Measurements from ENCODE around the gene ELAVL3.
A peak's percentile ranks its signal among the peaks of the same experiment; 100 is the strongest.

The ELAVL3 gene

DNA sequence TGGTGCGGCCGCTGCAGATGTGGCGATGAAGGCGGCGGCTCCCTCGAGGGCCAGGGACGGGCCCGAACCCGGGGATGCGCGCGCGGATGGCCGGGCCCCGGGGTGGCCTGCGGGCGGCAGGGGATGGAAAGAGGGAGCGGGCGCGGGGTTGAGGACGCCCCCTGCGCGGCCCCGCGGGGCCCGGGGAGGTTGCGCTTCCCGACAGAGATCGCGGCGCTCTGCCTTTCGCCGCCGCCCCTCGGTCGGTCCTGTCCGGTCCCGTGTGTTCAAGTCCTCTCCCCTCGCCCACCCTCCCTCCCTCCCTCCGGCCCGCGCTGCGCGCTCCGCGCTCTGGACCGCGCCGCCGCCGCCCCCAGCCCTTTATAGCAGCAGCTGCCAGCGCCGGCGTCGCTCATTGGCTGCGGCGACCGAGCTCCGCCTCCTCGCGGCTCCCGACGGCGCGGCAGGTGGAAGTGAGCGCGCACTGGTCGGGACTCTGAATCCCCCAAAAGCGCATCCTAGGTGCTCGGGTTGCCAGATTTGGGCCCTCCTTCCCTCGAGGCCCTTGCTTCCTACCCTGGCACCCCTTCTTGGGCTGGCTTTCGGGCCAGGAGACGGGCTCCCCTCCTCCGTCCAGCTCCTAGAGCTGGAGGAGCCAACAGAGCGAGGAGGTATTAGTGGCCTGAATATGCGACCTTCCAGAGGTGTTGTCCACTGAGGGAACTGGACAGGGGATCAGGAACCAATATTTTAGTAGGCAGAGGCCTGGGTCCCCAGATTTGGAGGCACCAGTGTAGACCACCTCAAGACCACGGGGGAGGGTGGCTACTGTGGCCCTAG, at the start of gene ELAVL3:
ELAVL3 (minus strand) TSS at position 332 of the 819 bp plus-strand sequence. CDS start 438 bp downstream, outside the sequence.
- DNase-seq: peak; percentile 38 to 88 (median 85)

DNA sequence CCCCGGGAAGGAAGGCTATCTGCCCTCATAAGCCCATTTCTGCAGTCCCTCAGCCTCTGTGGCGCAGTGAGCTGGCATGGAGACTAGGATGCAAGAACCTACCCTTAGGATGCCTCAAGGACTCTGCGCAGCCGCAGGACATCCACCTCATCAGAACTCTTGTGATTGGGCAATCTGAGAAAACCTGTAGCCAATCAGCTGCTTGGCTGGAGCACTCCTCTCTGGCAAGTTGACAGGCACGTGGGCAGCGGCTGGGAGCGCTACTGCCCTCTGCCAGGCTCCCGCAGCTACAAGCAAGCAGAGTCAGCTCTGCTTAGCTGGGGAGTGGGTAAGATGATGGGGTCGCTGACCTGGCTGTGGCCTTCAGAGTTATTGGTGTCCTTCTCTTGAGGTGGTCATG, 49.6 kb upstream of the ELAVL3 start:
- peak; percentile 48 to 87 (median 64) for DNase-seq

DNA sequence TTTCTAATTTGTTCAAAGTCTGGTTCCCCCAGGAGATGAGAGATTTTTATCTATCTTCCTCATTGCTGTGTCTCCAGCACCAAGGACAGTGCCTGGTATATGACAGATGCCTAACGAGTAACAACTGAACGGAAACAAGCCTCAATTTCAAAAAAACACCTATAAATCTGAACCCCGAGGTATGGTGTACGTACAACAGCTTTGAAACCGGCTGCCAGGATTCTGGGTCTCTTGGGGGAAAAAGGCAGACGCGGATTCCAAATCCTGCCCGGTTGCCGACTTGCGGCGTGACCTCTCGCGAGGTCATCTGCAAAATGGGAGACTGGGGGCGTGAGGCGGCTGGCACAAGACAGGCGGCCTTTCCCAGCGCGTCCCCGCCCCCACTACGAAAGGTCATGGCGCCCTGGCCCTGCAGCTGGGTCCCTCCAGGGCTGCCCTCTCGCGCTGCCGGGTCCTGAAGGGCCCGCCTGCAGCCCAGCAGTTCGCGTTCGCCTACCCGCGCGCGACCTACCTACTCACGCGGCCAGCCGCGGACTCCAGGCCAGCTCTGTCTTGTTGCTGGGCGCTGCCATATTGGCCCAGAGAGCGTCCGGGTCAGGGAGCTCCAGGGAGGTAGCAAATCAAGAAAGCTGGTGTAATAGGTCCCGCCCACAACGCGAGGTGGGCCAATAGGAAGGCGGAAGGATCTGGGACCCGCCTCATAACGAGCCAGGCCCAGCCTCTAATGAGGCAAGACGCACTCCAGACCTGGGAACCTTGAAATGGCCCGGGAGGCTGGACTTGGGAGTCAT, 47.9 kb upstream of the ELAVL3 start, which contains the start of gene ECSIT:
ECSIT (minus strand) TSS at position 584 of the 791 bp plus-strand sequence. CDS start 9,964 bp downstream, outside the sequence.
- DNase-seq: peak; percentile 89 to 99 (median 98)

DNA sequence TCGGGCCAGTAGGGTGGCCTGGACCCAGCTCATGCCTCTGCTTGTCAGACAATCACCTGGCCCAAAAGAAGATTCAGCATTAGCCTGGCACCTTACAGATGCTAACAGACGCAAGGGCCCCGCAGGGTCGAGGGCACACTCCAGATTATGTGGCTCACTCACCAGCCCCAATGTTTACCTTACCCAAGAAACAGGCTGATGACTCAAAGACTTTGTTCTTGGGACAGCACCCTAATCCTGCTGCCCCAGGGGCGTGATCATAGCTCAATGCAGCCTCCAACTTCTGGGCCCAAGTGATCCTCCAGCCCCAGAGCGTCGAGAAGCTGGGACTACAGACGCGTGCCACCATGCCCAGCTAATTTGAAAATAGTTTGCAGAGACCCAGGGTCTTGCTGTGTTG, 38.3 kb upstream of the ELAVL3 start:
- no peak for DNase-seq

DNA sequence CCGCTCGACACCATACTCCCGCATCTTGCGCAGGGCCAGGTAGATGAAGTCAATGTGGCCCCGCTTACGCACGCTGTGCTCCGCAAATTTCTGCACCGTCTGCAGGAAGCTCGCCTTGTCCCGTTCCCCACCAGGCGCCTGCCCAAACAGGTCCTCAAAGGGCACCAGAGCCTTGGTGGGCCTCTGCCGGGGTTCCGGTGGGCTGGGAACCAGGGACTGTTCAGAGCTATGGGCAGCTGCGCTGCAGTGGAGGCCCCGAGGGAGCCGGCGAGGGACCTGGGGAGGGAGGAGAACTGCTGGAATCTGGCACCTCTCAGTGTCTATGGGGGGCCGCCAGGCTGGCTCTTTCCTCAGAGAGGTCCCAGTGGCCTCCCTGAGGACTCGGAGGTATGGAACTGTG, 33.1 kb upstream of the ELAVL3 start:
- DNase-seq: no peak

DNA sequence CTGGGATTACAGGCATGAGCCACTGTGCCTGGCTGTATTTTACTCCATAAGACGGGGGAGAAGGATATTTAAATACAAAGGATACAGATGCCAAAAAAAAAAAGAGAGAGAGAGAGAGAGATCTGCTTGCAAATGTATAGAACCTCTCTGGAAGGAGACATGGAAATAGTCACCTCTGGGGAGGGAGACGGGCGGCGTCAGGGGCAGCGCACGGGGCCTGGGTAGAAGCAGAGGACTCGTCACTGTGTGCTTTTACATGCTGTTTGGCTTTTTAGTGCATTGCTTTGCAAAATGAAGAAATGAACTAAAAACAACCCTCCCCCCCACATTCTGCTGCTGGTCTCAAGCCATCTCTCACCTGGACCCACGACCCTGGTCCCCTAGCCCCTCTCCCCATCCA, 29.6 kb upstream of the ELAVL3 start:
- no peak for DNase-seq

DNA sequence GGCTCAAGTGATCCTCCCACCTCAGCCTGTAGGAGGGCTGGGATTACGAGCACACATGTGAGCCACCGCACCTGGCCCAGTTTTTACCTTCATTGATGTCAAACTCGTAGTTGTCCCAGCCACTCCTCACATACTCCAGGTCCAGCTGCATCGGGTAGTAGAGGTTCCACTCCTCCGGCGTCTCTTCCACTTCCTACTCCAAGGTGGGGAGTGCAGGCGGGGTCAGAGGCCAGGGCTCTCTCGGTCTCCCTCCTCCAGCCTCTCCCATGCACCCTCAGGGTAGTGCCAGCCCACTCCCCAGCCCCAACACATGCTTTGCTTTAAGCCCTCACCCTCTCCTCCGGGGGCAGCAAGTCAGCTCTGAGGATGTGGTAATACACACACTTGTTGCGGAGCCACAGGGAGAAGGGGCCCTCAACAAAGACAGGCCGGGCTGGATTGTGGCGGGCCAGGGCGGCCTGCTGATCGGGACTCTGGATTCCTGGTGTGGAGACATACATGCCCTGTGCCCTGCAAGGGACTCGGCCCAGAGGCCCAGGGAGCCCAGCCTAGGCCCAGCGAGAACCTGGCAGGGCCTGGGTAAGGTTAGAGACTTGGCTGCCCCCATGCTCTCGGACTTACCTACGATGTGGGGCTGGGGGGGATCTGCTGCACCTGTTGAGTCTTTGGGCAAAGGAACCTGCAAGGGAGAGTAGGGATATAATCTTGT, 26.7 kb upstream of the ELAVL3 start:
- no peak for DNase-seq

DNA sequence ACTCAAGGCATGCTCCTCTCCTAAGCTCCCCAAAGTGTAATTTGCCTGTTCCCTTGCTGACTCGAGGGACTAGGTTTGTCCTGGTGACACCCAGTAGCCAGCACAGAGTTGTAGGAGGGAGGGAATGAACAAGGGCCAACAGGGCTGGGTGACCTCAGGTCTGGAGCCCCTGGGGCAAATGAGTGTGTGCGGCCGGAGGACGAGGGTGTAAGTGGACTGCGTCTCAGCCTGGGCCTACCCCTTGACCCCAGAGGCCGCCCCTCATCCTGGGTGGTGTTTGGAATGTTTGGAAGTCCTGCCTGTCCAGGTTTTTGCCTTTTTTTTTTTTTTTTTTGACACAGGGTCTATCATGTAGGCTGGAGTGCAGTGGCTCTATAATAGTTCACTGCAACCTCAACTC, 26.1 kb upstream of the ELAVL3 start:
- DNase-seq: no peak

DNA sequence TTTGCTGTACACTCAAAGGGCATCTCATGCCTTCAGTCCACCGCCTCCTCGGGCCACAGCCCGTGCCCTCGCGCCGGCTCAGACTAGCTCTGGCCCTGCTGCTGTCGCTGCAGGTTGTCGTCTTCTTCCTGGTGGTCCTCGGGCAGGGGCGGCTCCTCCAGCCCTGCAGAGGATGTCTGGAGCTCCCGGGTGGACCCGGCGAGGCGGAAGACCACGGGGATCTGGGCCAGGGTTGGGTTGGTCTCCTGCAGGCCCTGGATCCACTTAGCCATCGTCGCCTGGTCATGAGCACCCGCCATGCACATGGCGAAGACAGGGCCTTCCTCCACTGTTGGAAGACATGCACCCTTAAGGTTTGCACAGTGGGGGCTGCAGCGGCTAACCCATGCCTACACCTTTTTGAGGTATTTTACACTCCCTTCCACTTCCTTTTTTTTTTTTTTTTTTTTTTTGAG, 25.3 kb upstream of the ELAVL3 start:
- DNase-seq: no peak

DNA sequence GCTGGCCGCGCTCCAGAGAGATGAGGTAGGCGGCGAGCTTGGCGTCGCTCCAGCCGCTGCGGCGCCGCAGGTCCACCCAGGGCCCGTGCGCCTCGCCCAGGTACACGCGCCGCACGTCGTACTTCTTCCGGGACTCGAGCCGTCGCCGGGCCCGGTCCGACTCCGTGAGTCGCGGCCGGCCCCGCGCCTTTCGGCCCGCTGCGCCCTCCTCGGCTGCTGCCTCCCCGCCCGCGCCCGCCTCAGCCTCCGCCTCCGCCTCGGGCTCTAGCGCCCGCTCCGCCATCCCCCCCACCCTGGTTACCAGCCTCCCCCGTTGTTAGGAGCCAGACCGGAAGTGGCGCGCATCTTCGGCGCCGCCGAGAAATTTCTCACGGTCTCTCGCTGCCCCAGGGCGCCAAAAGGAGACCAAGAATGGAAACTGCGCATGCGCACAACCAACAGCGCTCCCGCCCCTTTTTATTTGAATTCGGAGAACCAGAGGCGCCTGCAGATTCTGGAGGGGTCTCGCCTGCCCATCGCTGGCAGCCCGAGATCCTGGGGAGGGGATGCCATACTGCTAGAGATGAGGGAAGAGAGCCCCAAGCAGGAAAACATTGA, 24.8 kb upstream of the ELAVL3 start, which contains the start of gene ZNF653:
ZNF653 (minus strand) TSS at position 336 of the 597 bp plus-strand sequence; CDS start at position 283, 53 bp downstream.
- DNase-seq: peak; percentile 93 to 99 (median 97)

DNA sequence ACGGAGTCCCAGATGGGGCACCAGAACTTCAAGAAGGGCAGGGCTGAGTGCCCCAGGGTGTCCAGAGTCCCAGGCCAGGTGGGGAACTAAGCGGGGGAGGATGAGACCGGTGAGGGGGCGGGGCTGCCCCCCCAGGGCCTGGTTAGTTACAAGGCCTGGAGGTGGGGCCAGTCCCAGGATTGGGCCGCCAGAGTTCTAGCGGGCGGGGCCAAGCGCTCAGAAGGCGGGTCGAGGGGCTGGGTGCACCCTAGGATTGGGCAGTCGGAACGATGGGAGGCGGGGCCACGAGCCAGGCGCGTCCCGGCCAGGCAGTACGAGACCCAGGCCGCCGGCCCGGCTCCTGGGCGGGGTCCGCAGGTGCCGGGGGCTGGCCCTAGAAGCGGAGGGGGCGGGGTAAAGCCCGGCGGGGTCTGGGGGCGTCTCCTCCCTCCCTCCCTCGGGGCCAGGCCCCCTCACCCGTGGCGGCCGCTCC, 24.2 kb upstream of the ELAVL3 start:
- DNase-seq: peak; percentile 88 to 97 (median 97)

DNA sequence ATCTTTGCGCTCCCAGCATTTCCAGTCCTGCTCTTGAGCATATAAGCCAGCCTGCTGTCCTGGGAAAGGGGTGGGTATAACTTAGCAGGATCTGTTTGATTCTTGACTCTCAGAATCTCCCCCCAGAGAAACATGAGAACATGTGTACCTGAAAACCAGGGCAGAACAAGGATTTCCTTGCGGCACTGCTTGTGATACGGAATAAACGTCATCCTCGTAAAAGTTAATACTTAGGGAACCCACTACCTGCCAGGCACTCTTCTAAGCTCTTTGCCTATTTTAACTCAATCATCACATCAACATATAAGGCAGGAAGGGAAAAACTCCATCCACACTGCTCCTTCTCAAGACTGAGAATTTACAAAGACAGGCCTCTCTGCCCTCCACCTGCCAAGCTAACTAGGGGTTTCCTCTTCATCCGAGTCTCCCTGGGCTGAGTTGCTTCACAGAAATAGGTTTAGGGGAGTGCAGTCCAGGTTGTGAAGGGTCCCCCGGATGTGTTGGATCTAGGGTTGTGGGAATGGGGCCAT, 23.7 kb upstream of the ELAVL3 start:
- no peak for DNase-seq

DNA sequence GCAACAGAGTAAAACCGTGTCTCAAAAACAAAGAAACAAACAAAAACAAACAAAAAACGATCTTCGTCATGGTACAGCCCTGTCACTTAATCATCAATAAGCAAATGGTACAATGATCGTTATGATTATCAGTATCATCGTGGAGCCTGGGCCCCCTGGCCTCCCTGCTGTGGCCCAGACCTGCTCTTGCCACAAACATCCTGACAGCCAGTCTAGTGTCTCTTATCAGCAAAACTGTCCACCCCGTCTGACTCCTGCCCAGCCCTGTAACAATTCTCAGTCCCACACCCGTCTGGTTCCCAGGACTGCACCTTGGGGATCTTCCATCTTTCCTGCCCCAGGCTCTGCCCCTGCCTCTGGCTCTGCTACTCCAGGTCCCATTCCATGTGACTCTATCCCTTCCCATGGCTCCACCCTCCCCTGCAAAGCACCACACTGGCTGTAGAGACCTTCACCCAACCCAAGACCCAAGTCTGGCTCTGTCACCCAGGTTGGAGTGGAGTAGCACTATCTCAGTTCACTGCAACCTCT, 19.1 kb upstream of the ELAVL3 start:
- no peak for DNase-seq

DNA sequence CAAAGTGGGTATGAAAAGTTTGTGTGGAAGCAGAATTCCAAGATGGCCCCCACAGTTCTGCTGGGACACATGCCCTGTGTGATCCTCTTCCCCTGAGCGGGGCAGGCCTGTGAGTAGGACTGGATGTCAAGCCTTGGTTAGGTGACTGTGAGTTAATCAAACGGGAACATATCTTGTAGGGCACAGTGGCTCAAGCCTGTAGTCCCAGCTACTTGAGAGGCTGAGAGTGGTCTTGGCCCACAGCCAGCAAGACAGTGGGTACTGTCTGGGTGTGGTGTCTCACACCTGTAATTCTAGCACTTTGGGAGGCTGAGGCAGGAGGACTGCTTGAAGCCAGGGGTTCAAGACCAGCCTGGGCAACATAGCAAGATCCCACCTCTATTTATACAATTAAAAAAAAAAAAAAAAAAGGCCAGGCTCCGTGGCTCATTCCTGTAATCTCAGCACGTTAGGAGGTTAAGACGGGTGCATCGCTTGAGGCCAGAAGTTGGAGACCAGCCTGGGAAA, 18.4 kb upstream of the ELAVL3 start:
- DNase-seq: no peak

DNA sequence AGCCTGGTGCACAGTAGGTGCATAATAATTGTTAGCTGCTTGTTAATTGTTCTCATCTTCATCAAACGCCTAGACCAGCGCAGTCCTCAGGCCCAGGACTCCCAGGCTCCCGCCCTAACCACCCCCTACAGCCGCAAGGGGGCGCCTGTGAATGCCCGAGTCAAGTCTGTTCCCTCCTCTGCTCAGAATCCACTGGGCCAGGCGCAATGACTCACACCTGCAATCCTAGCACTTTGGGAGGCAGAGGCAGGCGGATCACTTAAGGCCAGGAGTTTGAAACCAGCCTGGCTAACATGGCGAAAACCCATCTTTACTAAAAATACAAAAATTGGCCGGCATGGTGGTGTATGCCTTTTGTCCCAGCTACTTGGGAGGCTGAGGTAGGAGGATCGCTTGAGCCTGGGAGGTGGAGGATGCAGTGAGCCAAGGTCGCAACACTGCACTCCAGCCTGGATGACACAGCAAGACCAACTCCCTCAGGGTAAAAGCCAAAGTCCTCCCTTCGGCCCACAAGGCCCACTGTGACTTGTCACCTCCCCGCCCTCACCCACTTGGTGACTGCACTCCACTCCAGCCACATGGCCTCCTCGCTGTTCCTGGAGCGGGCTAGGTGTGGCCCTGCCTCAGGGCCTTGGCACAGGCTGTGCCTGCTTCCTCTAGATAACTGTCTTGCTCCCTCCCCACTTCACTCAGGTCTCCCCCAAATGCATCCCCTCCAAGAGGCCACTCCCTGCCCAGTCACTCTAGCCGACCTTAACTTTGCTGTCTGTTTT, 15.7 kb upstream of the ELAVL3 start:
- peak; percentile 18 to 53 (median 26) for DNase-seq

DNA sequence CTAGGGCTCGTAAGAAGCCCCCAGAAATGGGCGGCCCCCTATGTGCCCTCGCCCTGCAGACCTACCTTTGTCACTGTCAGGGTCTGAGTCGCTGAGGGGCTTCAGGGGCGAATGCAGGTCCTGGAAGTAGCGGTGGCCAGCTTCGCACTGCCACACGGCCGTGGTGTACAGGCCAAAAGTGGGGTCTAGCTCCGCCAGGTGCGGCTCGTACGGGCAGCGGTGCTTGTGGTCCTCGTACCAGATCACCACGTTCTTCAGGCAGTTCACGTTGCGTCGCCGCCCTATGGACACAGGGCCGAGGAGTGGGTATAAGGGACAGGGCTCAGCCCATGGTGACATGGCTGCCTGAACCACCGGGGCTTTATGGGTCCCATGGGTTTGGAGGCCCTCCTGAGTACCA, 15.0 kb upstream of the ELAVL3 start:
- DNase-seq: no peak

DNA sequence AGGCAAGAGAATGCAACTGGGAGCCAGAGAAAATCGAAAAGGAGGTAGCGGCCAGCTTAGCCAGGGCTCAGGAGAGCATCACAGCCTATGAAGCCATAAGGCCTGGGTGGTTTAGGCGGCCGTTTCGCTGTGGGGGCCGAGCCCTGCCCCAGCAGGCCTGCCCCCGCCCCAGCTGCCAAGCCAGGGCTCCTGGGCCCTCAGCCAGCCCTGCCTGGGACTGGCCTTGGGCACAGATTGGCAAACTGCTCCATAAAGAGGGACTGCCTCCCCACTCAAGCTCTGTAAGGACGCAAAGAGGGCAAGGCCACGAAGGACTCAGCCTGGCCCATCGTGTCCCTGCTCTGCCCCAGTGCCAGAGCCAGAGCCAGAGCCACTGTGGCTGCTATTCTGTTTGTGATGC, 14.6 kb upstream of the ELAVL3 start:
- no peak for DNase-seq

DNA sequence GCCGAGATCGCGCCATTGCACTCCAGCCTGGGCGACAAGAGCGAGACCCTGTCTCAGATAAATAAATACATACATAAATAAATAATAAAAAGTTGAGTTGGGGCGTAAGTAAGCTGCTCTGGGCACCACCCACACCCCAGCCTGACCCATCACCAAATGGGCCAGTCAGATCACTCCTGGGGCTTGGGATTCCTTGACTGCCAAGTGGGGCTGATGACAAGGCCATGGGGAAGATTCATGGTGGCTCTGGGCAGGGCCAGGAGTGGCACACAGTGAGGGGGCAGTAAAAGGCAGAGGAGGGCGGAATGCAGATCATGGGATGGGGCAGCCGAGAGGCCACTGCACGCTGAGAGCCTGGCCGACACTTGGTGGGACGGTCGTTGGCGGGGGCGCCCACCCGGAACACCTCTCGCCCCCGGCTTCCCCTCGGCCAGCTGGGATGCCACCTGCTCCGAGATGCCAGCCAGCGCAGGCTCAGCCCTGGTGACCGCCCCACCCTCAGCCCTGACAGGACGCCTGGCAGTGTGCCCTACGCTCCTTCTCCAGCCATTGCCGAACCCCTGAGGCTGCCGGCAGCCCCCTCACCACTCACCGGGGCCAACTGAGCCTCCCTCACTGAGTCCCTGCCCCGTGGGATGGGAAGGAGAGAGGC, 13.9 kb upstream of the ELAVL3 start:
- DNase-seq: no peak

DNA sequence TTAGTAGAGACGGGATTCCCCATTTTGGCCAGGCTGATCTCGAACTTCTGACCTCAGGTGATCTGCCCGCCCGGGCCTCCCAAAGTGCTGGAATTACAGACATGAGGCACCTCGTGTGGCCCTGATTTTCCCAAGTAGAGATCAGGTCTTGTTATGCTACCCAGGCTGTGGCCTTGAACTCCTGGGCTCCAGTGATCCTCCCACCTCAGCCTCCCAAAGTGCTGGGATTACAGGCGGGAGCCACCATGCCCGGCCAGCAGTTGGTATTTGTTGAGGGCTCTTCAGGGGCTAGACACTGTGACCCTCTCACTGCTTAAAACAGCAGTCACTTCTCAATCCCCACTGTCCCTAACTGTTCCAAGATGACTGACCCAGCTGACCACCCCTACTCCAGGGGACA, 8.5 kb upstream of the ELAVL3 start:
- DNase-seq: no peak

Measured in NCI-H1417 (cell line).